Measurements from ENCODE around the gene DMXL1. TPM values are rescaled to one million over a fixed set of nuclear protein-coding genes. Genes with fewer than 3 reads are reported as not detected.
"Not testable (repeated sequence)": the region's sequence is repeated elsewhere in the genome, so short reads cannot be mapped to it uniquely, and the experiment has no call there.

The DMXL1 gene
- total RNA-seq, 2 experiments from 2014 or later = 24.2 to 26.9 TPM

DNA sequence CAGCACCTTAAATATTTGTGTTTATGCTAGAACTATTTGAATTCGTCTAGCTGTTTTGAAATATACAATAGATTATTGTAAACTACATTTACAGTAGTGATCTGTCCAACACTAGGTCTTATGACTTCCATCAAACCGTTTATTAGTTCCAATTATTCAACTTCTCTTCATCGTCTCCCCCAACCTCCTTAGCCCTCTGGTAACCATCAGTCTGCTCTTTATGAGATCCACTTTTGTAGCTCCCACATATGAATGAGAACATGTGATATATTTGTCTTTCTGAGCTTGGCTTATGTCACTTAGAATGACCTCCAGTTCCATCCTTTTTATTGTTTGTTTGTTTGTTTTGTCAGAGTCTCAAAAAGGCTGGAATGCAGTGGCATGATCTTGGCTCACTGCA is 11.8 kb downstream of the DMXL1 start:
- no peak for DNase-seq
- intact Hi-C loops (cut with micrococcal nuclease) = no loop called here
- Mint-ChIP-seq H3K4me1 (ENCODE audit: low read depth) (peaks cover 39% of the 10 kb centered on the region), H3K9me3 (peaks cover 14% of the 10 kb centered on the region), H3K27ac (no peak overlapping the region), H3K36me3 (peaks cover 26% of the 10 kb centered on the region), H3K27me3 (no peaks in the 10 kb centered on the region), H3K4me3 (no peak overlapping the region)
- CTCF ChIA-PET = interaction anchor here (1.3 kb wide), 1 partner anchor 329 kb away, joined by 6 read pairs; no protein-coding TSS in a partner anchor
- POLR2A ChIA-PET = no interaction called here

DNA sequence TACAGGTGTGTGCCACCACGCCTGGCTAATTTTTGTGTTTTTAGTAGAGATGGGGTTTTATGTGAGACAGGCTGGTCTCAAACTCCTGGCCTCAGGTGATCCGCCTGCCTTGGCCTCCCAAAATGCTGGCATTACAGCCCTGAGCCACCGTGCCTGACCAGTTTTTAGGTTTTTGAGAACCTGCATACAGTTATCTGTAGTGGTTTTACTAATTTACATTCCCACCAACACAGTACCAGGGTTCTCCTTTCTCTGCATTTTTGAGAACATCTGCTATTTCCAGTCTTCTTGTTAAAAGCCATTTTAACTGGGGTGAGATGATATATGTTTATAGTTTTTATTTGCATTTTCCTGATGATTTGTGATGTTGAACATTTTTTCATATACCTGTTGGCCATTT is 12.8 kb downstream of the DMXL1 start:
- CTCF ChIA-PET = no interaction called here
- Mint-ChIP-seq H3K4me1 (ENCODE audit: low read depth) (peaks cover 32% of the 10 kb centered on the region), H3K36me3 (peaks cover 26% of the 10 kb centered on the region), H3K4me3 (no peak overlapping the region), H3K27me3 (no peaks in the 10 kb centered on the region), H3K27ac (no peak overlapping the region), H3K9me3 (peaks cover 14% of the 10 kb centered on the region)
- POLR2A ChIA-PET = no interaction called here
- intact Hi-C loops (cut with micrococcal nuclease) = no loop called here
- DNase-seq = no peak

DNA sequence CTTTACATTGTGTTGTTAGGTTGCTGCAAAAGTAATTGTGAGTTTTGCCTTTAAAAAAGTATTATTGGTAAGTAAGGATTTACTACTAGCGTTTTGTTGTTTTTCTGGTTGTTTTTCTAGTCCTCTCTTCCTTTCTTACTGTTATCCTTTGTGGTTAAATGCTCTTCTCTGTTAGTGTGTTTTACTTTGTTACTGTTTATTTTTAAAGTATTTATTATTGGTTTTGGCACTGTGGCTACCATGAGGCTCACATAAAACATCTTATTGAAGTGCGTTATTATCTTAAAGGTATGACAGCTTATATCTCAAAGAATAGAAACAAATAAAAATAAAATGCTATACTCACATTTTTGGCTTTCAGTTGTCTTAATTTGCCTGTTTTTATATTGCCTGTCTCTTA is 17.6 kb downstream of the DMXL1 start:
- H3K9me3 Mint-ChIP-seq = peaks cover 24% of the 10 kb centered on the region
- ChIA-PET POLR2A (no interaction called here), CTCF (no interaction called here)
- no peak overlapping the region for H3K27ac Mint-ChIP-seq
- H3K36me3 Mint-ChIP-seq = peaks cover 34% of the 10 kb centered on the region
- peaks cover 14% of the 10 kb centered on the region for H3K4me1 Mint-ChIP-seq (ENCODE audit: low read depth)
- DNase-seq = no peak
- no peaks in the 10 kb centered on the region for H3K27me3 Mint-ChIP-seq
- intact Hi-C loops (cut with micrococcal nuclease) = no loop called here
- no peak overlapping the region for H3K4me3 Mint-ChIP-seq

DNA sequence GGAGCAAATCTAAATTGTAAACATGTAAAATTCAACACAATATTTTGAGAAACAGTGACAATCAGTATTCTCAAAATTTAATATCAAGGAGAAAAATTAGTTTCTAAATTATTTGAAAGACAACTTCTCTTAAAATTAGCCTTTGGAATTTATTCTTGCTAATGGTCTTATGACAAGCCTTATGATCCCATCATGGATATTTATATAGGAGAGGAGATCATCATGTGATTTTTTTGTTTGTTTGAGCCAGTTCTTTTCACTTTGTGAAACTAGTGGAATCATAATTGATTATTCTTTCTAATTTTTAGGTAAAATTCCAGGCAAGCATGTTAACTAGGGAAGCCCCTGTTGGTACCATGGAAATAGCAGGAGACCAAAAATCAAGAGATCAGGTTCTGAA is 24.7 kb downstream of the DMXL1 start:
- CTCF ChIA-PET = no interaction called here
- no peak for DNase-seq
- no peak overlapping the region for H3K27ac Mint-ChIP-seq
- H3K4me1 Mint-ChIP-seq (ENCODE audit: low read depth) = peaks cover 7% of the 10 kb centered on the region
- H3K4me3 Mint-ChIP-seq = no peak overlapping the region
- no peaks in the 10 kb centered on the region for H3K27me3 Mint-ChIP-seq
- H3K36me3 Mint-ChIP-seq = peaks cover 18% of the 10 kb centered on the region
- POLR2A ChIA-PET = no interaction called here
- H3K9me3 Mint-ChIP-seq = peaks cover 10% of the 10 kb centered on the region
- intact Hi-C loops (cut with micrococcal nuclease) = no loop called here

DNA sequence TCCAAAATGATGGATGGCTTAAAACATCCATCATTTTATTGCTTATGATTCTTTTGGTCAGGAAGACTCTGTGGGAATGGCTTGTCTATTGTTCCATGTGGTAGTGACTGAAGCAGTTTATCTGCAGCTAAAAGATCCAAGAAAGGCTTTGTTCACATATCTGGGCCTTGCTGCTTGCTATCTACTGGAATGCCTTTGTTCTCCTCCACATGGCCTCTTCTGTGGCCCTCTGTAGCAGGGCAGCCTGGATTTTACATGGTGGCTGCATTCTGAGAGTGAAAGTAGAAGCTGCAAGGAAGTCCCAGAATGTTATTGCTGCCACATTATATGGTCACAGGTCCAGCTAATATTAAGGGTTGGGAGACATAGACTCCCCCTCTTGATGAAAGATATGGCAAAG is 35.1 kb downstream of the DMXL1 start:
- H3K4me1 Mint-ChIP-seq (ENCODE audit: low read depth) = no peaks in the 10 kb centered on the region
- H3K9me3 Mint-ChIP-seq = no peaks in the 10 kb centered on the region
- H3K4me3 Mint-ChIP-seq = no peak overlapping the region
- peaks cover 19% of the 10 kb centered on the region for H3K36me3 Mint-ChIP-seq
- H3K27me3 Mint-ChIP-seq = no peaks in the 10 kb centered on the region
- ChIA-PET POLR2A (interaction anchor here (0.6 kb wide), 1 partner anchor 183 kb away, joined by 3 read pairs; no protein-coding TSS in a partner anchor), CTCF (no interaction called here)
- intact Hi-C loops (cut with micrococcal nuclease) = no loop called here
- DNase-seq = no peak
- H3K27ac Mint-ChIP-seq = no peak overlapping the region

DNA sequence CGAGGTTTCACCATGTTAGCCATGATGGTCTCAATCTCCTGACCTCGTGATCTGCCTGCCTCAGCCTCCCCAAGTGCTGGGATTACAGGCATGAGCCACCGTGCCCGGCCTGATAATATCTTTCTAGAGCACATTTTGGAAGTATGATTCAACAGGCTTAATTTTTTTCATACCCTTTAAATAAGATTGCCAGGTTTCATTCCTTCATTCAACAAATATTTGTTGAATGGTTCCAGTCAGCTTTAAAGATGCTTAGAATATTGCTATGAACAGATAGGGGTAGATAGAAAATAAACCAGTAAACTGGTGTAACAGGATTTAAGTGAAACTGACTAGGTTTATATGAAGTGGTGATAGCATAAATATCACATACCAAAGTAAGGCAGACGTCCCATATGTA is 41.3 kb downstream of the DMXL1 start:
- intact Hi-C loops (cut with micrococcal nuclease) = no loop called here
- H3K27me3 Mint-ChIP-seq = no peaks in the 10 kb centered on the region
- no peak overlapping the region for H3K27ac Mint-ChIP-seq
- no peak for DNase-seq
- H3K4me3 Mint-ChIP-seq = no peak overlapping the region
- no peaks in the 10 kb centered on the region for H3K4me1 Mint-ChIP-seq (ENCODE audit: low read depth)
- no peaks in the 10 kb centered on the region for H3K9me3 Mint-ChIP-seq
- H3K36me3 Mint-ChIP-seq = peaks cover 23% of the 10 kb centered on the region
- CTCF ChIA-PET = interaction anchor here (0.6 kb wide), 1 partner anchor 302 kb away, joined by 3 read pairs; no protein-coding TSS in a partner anchor
- POLR2A ChIA-PET = no interaction called here

DNA sequence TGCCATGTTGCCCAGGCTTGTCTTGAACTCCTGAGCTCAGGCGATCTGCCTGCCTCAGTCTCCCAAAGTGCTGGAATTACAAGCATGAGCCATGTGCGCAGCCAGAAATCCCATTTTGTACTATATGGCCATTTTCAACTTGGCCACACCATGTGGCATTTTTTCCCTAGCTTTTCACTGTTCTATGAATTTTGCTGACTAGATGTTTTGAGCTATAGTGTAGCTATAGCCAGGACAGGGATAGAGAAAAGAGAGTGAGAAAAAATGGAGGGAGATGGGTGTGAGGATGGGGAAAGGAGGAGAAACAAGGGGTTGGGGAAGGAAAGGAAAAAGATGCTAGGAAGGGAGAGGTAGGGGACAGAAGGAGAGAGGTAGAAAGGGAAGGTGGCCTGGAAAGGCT is 46.4 kb downstream of the DMXL1 start:
- no peak overlapping the region for H3K27ac Mint-ChIP-seq
- intact Hi-C loops (cut with micrococcal nuclease) = no loop called here
- POLR2A ChIA-PET = no interaction called here

DNA sequence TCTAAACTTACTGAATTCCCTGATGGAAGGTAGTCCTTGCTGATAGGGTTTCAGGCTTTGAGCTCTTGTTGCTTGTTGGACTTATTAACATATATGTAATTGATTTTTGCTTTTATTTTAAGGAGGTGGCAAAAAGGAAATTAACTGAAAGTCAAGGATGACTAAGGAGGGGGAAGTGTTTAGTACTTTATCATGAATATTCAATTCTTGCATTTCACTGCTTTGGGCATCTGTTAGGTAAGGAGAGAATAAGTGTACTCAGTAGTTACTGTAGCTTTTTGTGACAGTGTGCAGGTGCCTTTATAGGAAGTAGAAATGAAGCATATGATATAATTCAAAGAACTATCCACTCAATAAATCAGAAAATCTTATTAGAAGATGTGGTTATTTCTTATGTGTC is 47.1 kb downstream of the DMXL1 start:
- no peaks in the 10 kb centered on the region for H3K27me3 Mint-ChIP-seq
- H3K36me3 Mint-ChIP-seq = peaks cover 35% of the 10 kb centered on the region
- intact Hi-C loops (cut with micrococcal nuclease) = no loop called here
- no peaks in the 10 kb centered on the region for H3K9me3 Mint-ChIP-seq
- H3K4me3 Mint-ChIP-seq = no peak overlapping the region
- H3K4me1 Mint-ChIP-seq (ENCODE audit: low read depth) = no peaks in the 10 kb centered on the region
- CTCF ChIA-PET = interaction anchor here (0.9 kb wide), 1 partner anchor 130 kb away, joined by 3 read pairs; the partner anchor contains the start of gene DTWD2
- no peak for DNase-seq
- POLR2A ChIA-PET = no interaction called here
- no peak overlapping the region for H3K27ac Mint-ChIP-seq

More for the DNA sequence above, 46.4 kb downstream of the DMXL1 start:
- Mint-ChIP-seq H3K9me3 (no peaks in the 10 kb centered on the region), H3K27me3 (no peaks in the 10 kb centered on the region), H3K4me3 (no peak overlapping the region), H3K4me1 (ENCODE audit: low read depth) (no peaks in the 10 kb centered on the region), H3K36me3 (peaks cover 29% of the 10 kb centered on the region)
- DNase-seq = no peak
- CTCF ChIA-PET = interaction anchor here (0.9 kb wide), 1 partner anchor 129 kb away, joined by 3 read pairs; the partner anchor contains the start of gene DTWD2

DNA sequence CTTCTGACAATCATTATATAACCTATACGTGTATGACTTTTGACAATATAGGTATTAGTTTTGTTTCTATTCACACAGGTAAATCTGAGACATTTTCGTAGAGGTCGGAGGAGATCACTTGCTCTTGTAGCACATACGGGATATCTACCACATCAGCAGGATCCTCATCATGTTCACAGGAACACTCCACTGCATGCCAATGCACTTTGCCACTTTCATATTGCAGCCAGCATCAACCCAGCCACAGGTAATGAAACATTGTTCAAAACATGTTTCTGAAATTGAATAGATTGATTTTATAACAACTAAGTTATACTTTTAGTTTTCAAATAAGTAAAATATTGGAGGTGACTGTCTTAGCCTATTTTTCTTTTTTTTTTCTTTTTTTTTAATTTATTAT is 50.0 kb downstream of the DMXL1 start:
- CTCF ChIA-PET = no interaction called here
- Mint-ChIP-seq H3K4me3 (no peak overlapping the region), H3K27ac (no peak overlapping the region), H3K36me3 (peaks cover 34% of the 10 kb centered on the region), H3K9me3 (no peaks in the 10 kb centered on the region), H3K4me1 (ENCODE audit: low read depth) (no peaks in the 10 kb centered on the region), H3K27me3 (no peaks in the 10 kb centered on the region)
- POLR2A ChIA-PET = no interaction called here
- intact Hi-C loops (cut with micrococcal nuclease) = no loop called here
- no peak for DNase-seq

DNA sequence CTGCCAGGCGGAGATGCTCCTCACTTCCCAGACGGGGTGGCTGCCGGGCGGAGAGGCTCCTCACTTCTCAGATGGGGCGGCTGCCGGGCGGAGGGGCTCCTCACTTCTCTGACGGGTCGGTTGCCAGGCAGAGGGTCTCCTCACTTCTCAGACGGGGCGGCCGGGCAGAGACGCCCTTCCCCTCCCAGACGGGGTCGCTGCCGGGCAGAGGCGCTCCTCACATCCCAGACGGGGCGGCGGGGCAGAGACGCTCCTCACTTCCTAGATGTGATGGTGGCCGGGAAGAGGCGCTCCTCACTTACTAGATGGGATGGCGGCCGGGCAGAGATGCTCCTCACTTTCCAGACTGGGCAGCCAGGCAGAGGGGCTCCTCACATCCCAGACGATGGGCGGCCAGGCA is 51.6 kb downstream of the DMXL1 start:
- POLR2A ChIA-PET; DNase-seq; H3K4me1 Mint-ChIP-seq (ENCODE audit: low read depth); H3K27ac Mint-ChIP-seq; CTCF ChIA-PET; intact Hi-C loops (cut with micrococcal nuclease); H3K9me3 Mint-ChIP-seq; H3K27me3 Mint-ChIP-seq; H3K4me3 Mint-ChIP-seq: not testable (repeated sequence)
- H3K36me3 Mint-ChIP-seq = peaks cover 25% of the 10 kb centered on the region

DNA sequence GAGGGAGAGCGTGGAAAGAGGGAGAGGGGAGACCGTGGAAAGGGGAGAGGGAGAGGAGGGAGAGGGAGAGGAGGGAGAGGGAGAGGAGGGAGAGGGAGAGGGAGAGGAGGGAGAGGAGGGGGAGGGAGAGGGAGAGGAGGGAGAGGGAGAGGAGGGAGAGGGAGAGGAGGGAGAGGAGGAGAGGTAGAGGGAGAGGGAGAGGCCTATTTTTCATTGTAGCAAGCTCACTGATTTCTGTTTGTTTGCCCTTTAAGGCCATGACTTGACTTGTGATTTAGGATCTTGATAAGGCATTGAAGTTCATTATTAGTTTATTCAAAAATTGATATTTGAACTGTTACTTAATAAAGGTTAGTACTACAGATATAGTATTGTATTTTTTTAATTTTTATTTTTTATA is 52.4 kb downstream of the DMXL1 start:
- no peaks in the 10 kb centered on the region for H3K9me3 Mint-ChIP-seq
- H3K4me3 Mint-ChIP-seq = no peak overlapping the region
- intact Hi-C loops (cut with micrococcal nuclease) = no loop called here
- H3K4me1 Mint-ChIP-seq (ENCODE audit: low read depth) = no peaks in the 10 kb centered on the region
- ChIA-PET CTCF (no interaction called here), POLR2A (no interaction called here)
- no peaks in the 10 kb centered on the region for H3K27me3 Mint-ChIP-seq
- peaks cover 28% of the 10 kb centered on the region for H3K36me3 Mint-ChIP-seq
- H3K27ac Mint-ChIP-seq = no peak overlapping the region
- DNase-seq = no peak

DNA sequence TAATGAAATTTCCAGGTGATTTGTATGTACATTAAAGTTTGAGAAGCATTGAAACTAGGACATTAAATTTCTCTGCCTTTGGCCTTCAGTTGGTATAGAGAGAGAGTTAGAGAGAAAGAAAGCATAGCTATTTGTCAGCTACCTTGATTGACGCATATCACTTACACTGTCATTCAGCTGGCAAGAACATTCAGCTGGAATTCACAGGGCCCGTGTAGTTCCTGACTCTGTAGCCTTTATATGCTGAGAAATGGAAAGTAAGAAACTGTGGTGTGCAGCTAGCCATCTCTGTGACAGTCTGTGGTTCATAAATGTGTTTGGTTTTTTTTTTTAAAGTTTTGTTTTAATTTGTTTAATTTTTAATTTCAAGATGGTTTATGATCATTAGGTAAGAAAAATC is 58.9 kb downstream of the DMXL1 start:
- Mint-ChIP-seq H3K9me3 (no peaks in the 10 kb centered on the region), H3K27me3 (no peaks in the 10 kb centered on the region), H3K4me1 (ENCODE audit: low read depth) (no peaks in the 10 kb centered on the region), H3K27ac (no peak overlapping the region), H3K4me3 (no peak overlapping the region), H3K36me3 (peaks cover 25% of the 10 kb centered on the region)
- intact Hi-C loops (cut with micrococcal nuclease) = no loop called here
- POLR2A ChIA-PET = no interaction called here
- CTCF ChIA-PET = interaction anchor here (1.3 kb wide), 1 partner anchor 30 kb away, joined by 3 read pairs; no protein-coding TSS in a partner anchor
- DNase-seq = no peak

DNA sequence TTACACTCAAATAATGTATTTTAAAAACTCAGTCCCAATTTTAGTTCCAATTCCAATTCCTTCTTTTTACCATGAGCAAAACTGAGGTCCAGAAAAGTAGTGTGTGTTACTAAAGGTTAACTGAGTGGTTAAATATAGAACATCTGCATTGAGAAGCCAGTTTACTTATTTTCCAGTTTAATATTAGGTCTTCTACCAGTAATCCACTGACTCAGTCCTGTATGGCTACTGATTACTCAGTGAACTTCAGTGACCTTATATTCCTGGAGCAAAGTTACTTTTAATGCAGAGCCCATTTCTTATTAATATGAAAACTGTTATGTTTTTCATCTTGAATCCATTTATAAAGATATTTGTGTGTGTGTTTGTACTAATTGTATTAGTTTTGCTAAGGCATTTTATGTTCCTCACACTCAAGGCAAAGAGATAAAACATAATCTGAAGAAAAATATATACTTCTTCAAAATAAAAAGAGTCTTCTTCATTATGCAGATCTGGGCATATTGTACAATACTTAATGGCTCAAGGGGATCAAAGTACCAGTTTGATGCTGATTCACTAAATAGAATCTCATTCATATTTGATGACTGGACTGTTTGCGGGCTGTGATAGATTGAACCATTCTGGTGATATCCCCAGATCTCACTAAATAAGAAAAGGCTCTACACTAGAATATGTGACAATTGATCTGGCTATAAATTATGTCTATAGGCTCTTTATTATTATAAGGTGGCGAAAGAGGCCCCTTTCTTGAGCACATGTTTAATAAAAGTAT is 60.8 kb downstream of the DMXL1 start:
- Mint-ChIP-seq H3K36me3 (peaks cover 44% of the 10 kb centered on the region), H3K4me3 (no peak overlapping the region), H3K4me1 (ENCODE audit: low read depth) (no peaks in the 10 kb centered on the region), H3K27ac (no peak overlapping the region), H3K27me3 (no peaks in the 10 kb centered on the region), H3K9me3 (peaks cover 14% of the 10 kb centered on the region)
- ChIA-PET CTCF (no interaction called here), POLR2A (no interaction called here)
- intact Hi-C loops (cut with micrococcal nuclease) = no loop called here
- DNase-seq = no peak
